Measurements from ENCODE around the gene CHGA. TPM values are rescaled to one million over a fixed set of nuclear protein-coding genes. Genes with fewer than 3 reads are reported as not detected.
A peak's percentile ranks its signal among the peaks of the same experiment; 100 is the strongest.

Gene CHGA
- total and polyA plus RNA-seq, 12 donors: 0.54 to 3,883 (median 760) TPM; not detected in 1

DNA sequence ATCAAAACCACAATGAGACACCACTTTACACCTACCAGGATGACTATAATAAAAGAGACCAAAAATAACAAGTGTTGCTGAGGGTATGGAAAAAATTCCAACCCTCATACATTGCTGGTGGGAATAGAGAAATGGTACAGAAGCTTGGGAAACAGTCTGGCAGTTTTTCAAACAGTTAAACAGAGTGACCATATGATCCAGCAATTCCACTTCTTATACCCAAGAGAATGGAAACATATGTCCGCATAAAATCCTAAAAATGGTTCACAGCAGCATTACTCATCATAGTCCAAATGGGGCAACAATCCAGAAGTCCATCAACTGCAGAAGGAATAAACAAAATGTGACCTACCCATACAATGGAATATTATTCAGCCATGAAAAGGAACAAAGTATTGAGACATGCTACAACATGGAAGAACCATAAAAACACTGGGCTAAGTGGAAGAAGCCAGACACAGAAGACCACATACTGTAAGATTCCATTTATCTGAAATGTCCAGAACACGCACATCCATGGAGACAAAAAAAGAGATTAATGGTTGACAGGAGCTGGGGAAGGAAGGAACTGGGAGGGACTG, 44.5 kb downstream of the CHGA start:
- Histone ChIP-seq H3K36me3 (replicated peaks in 1 of 2) (no peaks in the 10 kb centered on the region), H3K4me1 (replicated peaks in 1 of 2) (peaks cover 0 to 20% of the 10 kb centered on the region in 2 donors), H3K27me3 (no peaks in the 10 kb centered on the region), H3K27ac (no peak overlapping the region), H3K9me3 (replicated peaks in 1 of 3) (no peaks in the 10 kb centered on the region), H3K4me3 (no peak overlapping the region)
- DNase-seq: no peak
- WGBS, 4 donors: 89 to 97% (median 91%) methylated on average over 2 of the region's 2 CpGs
- intact Hi-C loops (cut with DNase I): no loop called here
- TF ChIP-seq, protein P1, sequence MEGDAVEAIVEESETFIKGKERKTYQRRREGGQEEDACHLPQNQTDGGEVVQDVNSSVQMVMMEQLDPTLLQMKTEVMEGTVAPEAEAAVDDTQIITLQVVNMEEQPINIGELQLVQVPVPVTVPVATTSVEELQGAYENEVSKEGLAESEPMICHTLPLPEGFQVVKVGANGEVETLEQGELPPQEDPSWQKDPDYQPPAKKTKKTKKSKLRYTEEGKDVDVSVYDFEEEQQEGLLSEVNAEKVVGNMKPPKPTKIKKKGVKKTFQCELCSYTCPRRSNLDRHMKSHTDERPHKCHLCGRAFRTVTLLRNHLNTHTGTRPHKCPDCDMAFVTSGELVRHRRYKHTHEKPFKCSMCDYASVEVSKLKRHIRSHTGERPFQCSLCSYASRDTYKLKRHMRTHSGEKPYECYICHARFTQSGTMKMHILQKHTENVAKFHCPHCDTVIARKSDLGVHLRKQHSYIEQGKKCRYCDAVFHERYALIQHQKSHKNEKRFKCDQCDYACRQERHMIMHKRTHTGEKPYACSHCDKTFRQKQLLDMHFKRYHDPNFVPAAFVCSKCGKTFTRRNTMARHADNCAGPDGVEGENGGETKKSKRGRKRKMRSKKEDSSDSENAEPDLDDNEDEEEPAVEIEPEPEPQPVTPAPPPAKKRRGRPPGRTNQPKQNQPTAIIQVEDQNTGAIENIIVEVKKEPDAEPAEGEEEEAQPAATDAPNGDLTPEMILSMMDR (IDR thresholded peaks at IDR 0.05): no peak
- TF ChIP-seq POLR2A (IDR thresholded peaks at IDR 0.05): no peak

DNA sequence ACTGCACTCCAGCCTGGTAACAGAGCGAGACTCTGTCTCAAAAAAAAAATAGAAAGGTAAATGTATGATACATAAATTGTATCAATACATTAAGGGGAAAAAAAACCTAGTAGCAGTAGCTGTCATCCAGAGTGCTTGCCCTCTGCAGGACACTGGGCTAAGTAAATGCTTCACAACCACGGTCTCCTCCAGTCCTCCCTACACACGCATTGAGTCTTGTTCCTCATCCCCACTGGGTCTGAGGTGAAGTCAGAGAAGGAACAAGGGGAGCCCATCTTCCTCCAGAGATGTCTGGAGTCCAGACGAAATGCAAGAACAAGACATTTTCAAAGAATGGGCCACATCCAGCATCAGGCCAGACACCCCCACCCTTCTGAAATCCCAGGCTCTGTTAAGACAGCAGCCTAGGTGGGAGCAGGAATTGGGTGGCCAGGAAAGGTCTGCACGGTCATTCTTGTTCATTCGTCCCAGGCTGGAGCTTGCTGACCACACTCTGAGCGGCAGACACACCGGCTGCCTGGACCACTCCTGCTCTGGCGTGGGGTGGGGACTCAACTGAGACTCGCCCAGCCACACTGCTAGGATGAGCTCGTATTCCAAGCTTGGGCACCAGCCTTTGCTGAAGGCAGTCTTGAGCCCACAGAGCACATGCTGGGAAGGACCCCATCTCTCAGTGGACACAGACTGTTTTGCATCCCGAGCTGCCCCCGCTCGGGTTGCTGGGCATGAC, 45.5 kb downstream of the CHGA start:
- Histone ChIP-seq H3K4me3 (no peak overlapping the region), H3K27ac (no peak overlapping the region), H3K36me3 (replicated peaks in 1 of 2) (no peaks in the 10 kb centered on the region), H3K27me3 (no peaks in the 10 kb centered on the region), H3K4me1 (replicated peaks in 1 of 2) (peaks cover 0 to 19% of the 10 kb centered on the region in 2 donors), H3K9me3 (replicated peaks in 1 of 3) (no peaks in the 10 kb centered on the region)
- DNase-seq: no peak
- intact Hi-C loops (cut with DNase I): no loop called here
- TF ChIP-seq, protein P1 (IDR thresholded peaks at IDR 0.05): no peak
- TF ChIP-seq POLR2A (IDR thresholded peaks at IDR 0.05): no peak
- 90 to 96% (median 94%) methylated on average over 9 to 14 of the region's 14 CpGs for WGBS, 4 donors

DNA sequence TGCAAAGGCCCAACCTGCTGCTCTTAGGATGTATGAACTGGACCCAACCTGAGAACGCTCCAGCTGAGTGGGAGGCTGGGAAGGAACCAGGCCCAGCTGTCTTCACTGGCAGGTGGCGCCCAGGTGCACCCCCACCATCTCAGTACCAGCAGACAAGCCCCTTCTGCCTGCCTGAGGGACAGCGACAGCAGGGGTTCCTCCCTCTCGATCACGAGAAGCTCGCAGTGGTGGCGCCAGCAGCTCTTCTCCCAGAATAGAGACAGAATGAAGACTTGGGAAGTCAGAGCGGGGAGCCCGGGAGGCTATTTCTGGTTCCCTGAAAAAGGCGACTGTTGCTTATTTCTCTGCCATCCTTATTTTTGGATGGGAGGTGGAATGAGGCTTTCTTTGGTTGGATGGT, 46.5 kb downstream of the CHGA start:
- Histone ChIP-seq H3K4me3 (no peak overlapping the region), H3K36me3 (replicated peaks in 1 of 2) (no peaks in the 10 kb centered on the region), H3K4me1 (replicated peaks in 1 of 2) (peaks cover 0 to 9% of the 10 kb centered on the region in 2 donors), H3K9me3 (replicated peaks in 1 of 3) (no peaks in the 10 kb centered on the region), H3K27ac (no peak overlapping the region), H3K27me3 (no peaks in the 10 kb centered on the region)
- no peak for DNase-seq
- no peak for TF ChIP-seq POLR2A (IDR thresholded peaks at IDR 0.05)
- TF ChIP-seq, protein P1 (IDR thresholded peaks at IDR 0.05): no peak
- intact Hi-C loops (cut with DNase I): no loop called here
- WGBS, 4 donors: 93 to 97% (median 94%) methylated on average over 10 of the region's 10 CpGs

DNA sequence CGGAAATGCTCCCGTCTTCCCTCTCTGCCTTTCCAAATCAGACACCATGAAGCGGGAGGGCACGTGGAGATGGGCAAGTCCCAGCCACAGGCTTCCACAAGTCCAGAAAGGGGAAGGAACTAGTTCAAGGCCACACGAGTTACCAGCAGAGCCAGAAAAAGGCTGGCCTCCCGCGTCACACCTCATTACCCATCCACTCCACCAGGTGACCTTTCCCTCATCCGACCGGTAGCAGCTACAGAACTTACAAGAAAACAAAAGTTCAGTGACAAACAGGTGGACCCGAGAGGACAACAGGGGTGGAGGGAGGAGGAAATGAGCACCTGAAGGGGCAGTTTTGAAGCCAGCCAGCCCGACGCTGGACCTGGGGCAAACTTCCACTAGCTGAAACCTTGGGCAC, 46.9 kb downstream of the CHGA start:
- 53 to 60% (median 57%) methylated on average over 8 to 12 of the region's 12 CpGs for WGBS, 4 donors
- H3K4me1 ChIP-seq (replicated peaks in 1 of 2): peaks cover 0 to 9% of the 10 kb centered on the region in 2 donors
- H3K27me3 ChIP-seq: no peaks in the 10 kb centered on the region
- H3K4me3 ChIP-seq: no peak overlapping the region
- no peaks in the 10 kb centered on the region for H3K36me3 ChIP-seq (replicated peaks in 1 of 2)
- H3K27ac ChIP-seq: no peak overlapping the region
- DNase-seq: peak in 5 of 7 donors; percentile 47 to 73 (median 64)
- no peaks in the 10 kb centered on the region for H3K9me3 ChIP-seq (replicated peaks in 1 of 3)
- intact Hi-C loops (cut with DNase I): no loop called here
- TF ChIP-seq, protein P1 (IDR thresholded peaks at IDR 0.05): no peak
- no peak for TF ChIP-seq POLR2A (IDR thresholded peaks at IDR 0.05)
